KOPT-K1 (cell line): ENCODE data around the gene TMPRSS4.

Experiments used
- H3K27ac ChIP-seq: fragments of 200-600 bp; sonication (generic); 2 replicates; pipeline ENCODE4 v1.5.1; 2016; ENCODE audit warnings: antibody characterized with exemption, mild to moderate bottlenecking, low read depth, low read length; ENCODE audit not compliant: poor library complexity, severe bottlenecking
- H3K36me3 ChIP-seq: fragments of 200-600 bp; sonication (generic); 2 replicates; pipeline ENCODE4 v1.5.1; 2017; ENCODE audit warnings: antibody characterized with exemption, mild to moderate bottlenecking, low read length, moderate library complexity; ENCODE audit not compliant: insufficient read depth
- H3K9me3 ChIP-seq: fragments of 200-600 bp; sonication (generic); 2 replicates; pipeline ENCODE4 v1.5.1; 2017; ENCODE audit warnings: antibody characterized with exemption, low read length, mild to moderate bottlenecking; ENCODE audit not compliant: insufficient read depth, poor library complexity, severe bottlenecking

The TMPRSS4 gene

GRCh38 chr11:118169300-118170140 lies 92.6 kb downstream of the TMPRSS4 start:
- no peaks in the 10 kb centered on the region for H3K36me3 ChIP-seq
- H3K27ac ChIP-seq: no peak overlapping the region
- no peaks in the 10 kb centered on the region for H3K9me3 ChIP-seq

- no peaks in the 10 kb centered on the region for H3K36me3 ChIP-seq
- no peak overlapping the region for H3K27ac ChIP-seq
- no peaks in the 10 kb centered on the region for H3K9me3 ChIP-seq
These were observed 93.4 kb downstream of the TMPRSS4 start for GRCh38 chr11:118170231-118170630.

GRCh38 chr11:118170882-118171268 lies 94.0 kb downstream of the TMPRSS4 start:
- H3K27ac ChIP-seq: no peak overlapping the region
- no peaks in the 10 kb centered on the region for H3K9me3 ChIP-seq
- no peaks in the 10 kb centered on the region for H3K36me3 ChIP-seq
